H9 (cell line): Measurements from ENCODE around the gene SNAI3. TPM values are rescaled to one million over a fixed set of nuclear protein-coding genes. Genes with fewer than 3 reads are reported as not detected.
A peak's percentile ranks its signal among the peaks of the same experiment; 100 is the strongest.

ENCODE experiments used
- DNase-seq: peaks from one replicate; pipeline ENCODE4 v3.0.0-alpha.2; 2017
- H2AFZ ChIP-seq: one replicate; pipeline ENCODE4 v1.6.1; 2013; ENCODE audit warnings: mild to moderate bottlenecking, low read length, control low read depth, moderate library complexity
- H2AK5ac ChIP-seq: 2 replicates; pipeline ENCODE4 v1.6.1; 2013; ENCODE audit warnings: low read length, control low read depth, mixed read lengths; ENCODE audit not compliant: insufficient read length
- H2BK120ac ChIP-seq: one replicate; pipeline ENCODE4 v1.6.1; 2013; ENCODE audit warnings: low read depth, mild to moderate bottlenecking, low read length, control low read depth, inconsistent platforms; ENCODE audit not compliant: poor library complexity, severe bottlenecking
- H2BK12ac ChIP-seq: 2 replicates; pipeline ENCODE4 v1.6.1; 2013; ENCODE audit warnings: low read length, control low read depth, mixed read lengths, low read depth; ENCODE audit not compliant: insufficient read length
- H2BK15ac ChIP-seq: 2 replicates; pipeline ENCODE4 v1.6.1; 2013; ENCODE audit warnings: low read depth, low read length, control low read depth
- H2BK20ac ChIP-seq: one replicate; pipeline ENCODE4 v1.6.1; 2013; ENCODE audit warnings: low read depth, mild to moderate bottlenecking, low read length, control low read depth, inconsistent platforms; ENCODE audit not compliant: poor library complexity, severe bottlenecking
- H2BK5ac ChIP-seq: 2 replicates; pipeline ENCODE4 v1.6.1; 2013; ENCODE audit warnings: low read length, control low read depth, mixed read lengths; ENCODE audit not compliant: insufficient read length
- H3K14ac ChIP-seq: 2 replicates; pipeline ENCODE4 v1.6.1; 2013; ENCODE audit warnings: low read length, control low read depth; ENCODE audit not compliant: insufficient read depth
- H3K18ac ChIP-seq: 2 replicates; pipeline ENCODE4 v1.6.1; 2013; ENCODE audit warnings: low read depth, mild to moderate bottlenecking, mixed read lengths, low read length, control low read depth; ENCODE audit not compliant: insufficient read length
- H3K23ac ChIP-seq: 2 replicates; pipeline ENCODE4 v1.6.1; 2013; ENCODE audit warnings: low read length, control low read depth, mixed read lengths, low read depth; ENCODE audit not compliant: insufficient read length
- H3K23me2 ChIP-seq: 2 replicates; pipeline ENCODE4 v1.6.1; 2013; ENCODE audit warnings: low read depth, mild to moderate bottlenecking, mixed read lengths, low read length, control low read depth; ENCODE audit not compliant: insufficient read length, poor library complexity, severe bottlenecking
- H3K27ac ChIP-seq: 2 replicates; pipeline ENCODE4 v1.5.1; 2013; ENCODE audit warnings: low read length, control low read depth, mixed read lengths, low read depth; ENCODE audit not compliant: insufficient read length
- H3K27me3 ChIP-seq: 2 replicates; pipeline ENCODE4 v1.6.1; 2013; ENCODE audit warnings: low read length, control low read depth, inconsistent platforms; ENCODE audit not compliant: insufficient read depth
- H3K4ac ChIP-seq: 2 replicates; pipeline ENCODE4 v1.6.1; 2013; ENCODE audit warnings: low read depth, mild to moderate bottlenecking, control low read depth, inconsistent platforms, low read length, moderate library complexity
- H3K4me1 ChIP-seq: 2 replicates; pipeline ENCODE4 v1.6.1; 2013; ENCODE audit warnings: low read length, control low read depth, inconsistent platforms; ENCODE audit not compliant: insufficient read depth
- H3K4me2 ChIP-seq: 2 replicates; pipeline ENCODE4 v1.6.1; 2013; ENCODE audit warnings: low read length, control low read depth, mixed read lengths; ENCODE audit not compliant: insufficient read length, insufficient read depth
- H3K56ac ChIP-seq: 2 replicates; pipeline ENCODE4 v1.6.1; 2013; ENCODE audit warnings: low read depth, mild to moderate bottlenecking, mixed read lengths, low read length, control low read depth; ENCODE audit not compliant: insufficient read length
- H3K79me1 ChIP-seq: 2 replicates; pipeline ENCODE4 v1.6.1; 2013; ENCODE audit warnings: low read depth, mild to moderate bottlenecking, moderate library complexity, low read length, control low read depth, inconsistent platforms; ENCODE audit not compliant: insufficient read depth, poor library complexity, severe bottlenecking
- H3K79me2 ChIP-seq: 2 replicates; pipeline ENCODE4 v1.6.1; 2013; ENCODE audit warnings: low read length, control low read depth, inconsistent platforms; ENCODE audit not compliant: insufficient read depth
- H3K9ac ChIP-seq: 2 replicates; pipeline ENCODE4 v1.6.1; 2013; ENCODE audit warnings: low read length, control low read depth, mixed read lengths; ENCODE audit not compliant: insufficient read length; ENCODE audit errors: extremely low read depth
- H3K9me3 ChIP-seq: one replicate; pipeline ENCODE4 v1.6.1; 2013; ENCODE audit warnings: low read depth, low read length, inconsistent platforms; ENCODE audit not compliant: control insufficient read depth
- H3T11ph ChIP-seq: one replicate; pipeline ENCODE4 v1.6.1; 2013; ENCODE audit warnings: mild to moderate bottlenecking, low read length, control low read depth, inconsistent platforms
- H4K20me1 ChIP-seq: one replicate; pipeline ENCODE4 v1.6.1; 2013; ENCODE audit not compliant: control insufficient read depth, insufficient read length, insufficient read depth
- H4K5ac ChIP-seq: 2 replicates; pipeline ENCODE4 v1.6.1; 2013; ENCODE audit warnings: low read depth, mild to moderate bottlenecking, mixed read lengths, low read length, control low read depth; ENCODE audit not compliant: insufficient read length
- H4K8ac ChIP-seq: replicated peaks from 2 replicates; pipeline ENCODE4 v1.6.1; 2013; ENCODE audit warnings: low read length, control low read depth, mixed read lengths, low read depth; ENCODE audit not compliant: insufficient read length
- H4K91ac ChIP-seq: 2 replicates; pipeline ENCODE4 v1.6.1; 2013; ENCODE audit warnings: low read depth, mild to moderate bottlenecking, moderate library complexity, mixed read lengths, low read length, control low read depth; ENCODE audit not compliant: insufficient read length
- H3K27ac Mint-ChIP-seq, 3 experiments: 2 replicates in 2 of 3; 3 replicates in 1 of 3; pipeline ENCODE4 v1.8.0; 2020 to 2021; ENCODE audit warnings: mixed read lengths in 3 of 3, mild to moderate bottlenecking in 1 of 3, moderate library complexity in 1 of 3
- H3K27me3 Mint-ChIP-seq: 2 replicates; pipeline ENCODE4 v1.8.0; 2021; ENCODE audit warnings: low read depth, mild to moderate bottlenecking, moderate library complexity, mixed read lengths
- H3K36me3 Mint-ChIP-seq, 3 experiments: 2 replicates in 2 of 3; 3 replicates in 1 of 3; pipeline ENCODE4 v1.8.0; 2020 to 2021; ENCODE audit warnings: low read depth in 3 of 3, mixed read lengths in 3 of 3; ENCODE audit not compliant: insufficient read depth in 1 of 3
- H3K4me1 Mint-ChIP-seq, 2 experiments: 2 replicates each; pipeline ENCODE4 v1.8.0; 2020; ENCODE audit warnings: mixed read lengths in 2 of 2
- H3K4me3 Mint-ChIP-seq, 2 experiments: 2 replicates in 1 of 2; 3 replicates in 1 of 2; pipeline ENCODE4 v1.8.0; 2020 to 2021; ENCODE audit warnings: mild to moderate bottlenecking in 2 of 2, mixed read lengths in 2 of 2, moderate library complexity in 1 of 2
- H3K9me3 Mint-ChIP-seq, 2 experiments: 2 replicates in 1 of 2; 3 replicates in 1 of 2; pipeline ENCODE4 v1.8.0; 2020; ENCODE audit warnings: mild to moderate bottlenecking in 2 of 2, mixed read lengths in 2 of 2, moderate library complexity in 1 of 2
- CTCF ChIP-seq: fragments of 200-600 bp; sonication (generic); conservative IDR thresholded peaks from 3 replicates; pipeline ENCODE4 v1.8.0; 2021; ENCODE audit warnings: antibody characterized with exemption, mild to moderate bottlenecking
- WGBS: extraction: QIAGEN DNeasy Blood & Tissue Kit; methylation state at CpG from one replicate; pipeline ENCODE4 v1.1.7; 2013; ENCODE audit warnings: missing lambda C conversion rate, low lambda C conversion rate, mixed read lengths; ENCODE audit not compliant: insufficient read length; ENCODE audit errors: extremely low coverage; 5-methylcytosine and 5-hydroxymethylcytosine counted together
- total RNA-seq: library from RNA; stranded (reverse); gene quantifications from 2 replicates; pipeline ENCODE4 v1.2.1, GENCODE V29; 2021

Gene SNAI3
- total RNA-seq, 1 experiment from 2014 or later = 3.2 TPM

- peaks cover 4% of the 10 kb centered on the region; the same call in 1 of the 2 replicates for H3K4me1 ChIP-seq
- peak; percentile 80 for DNase-seq
Observed at GRCh38 chr16:88638323-88639230, 47.7 kb downstream of the SNAI3 start, which contains the start of gene IL17C. Gene IL17C (plus strand): TSS chr16:88638572. CDS start chr16:88638642, 70 bp downstream.

More at GRCh38 chr16:88638323-88639230, 47.7 kb downstream of the SNAI3 start, which contains the start of gene IL17C:
- Histone ChIP-seq H3K23ac (no peak within 1 kb of the TSS), H3K4me2 (peak within 1 kb of the TSS; percentile 9), H4K5ac (no peak within 1 kb of the TSS), H2BK12ac (no peak within 1 kb of the TSS), H3K23me2 (peaks cover 15% of the 10 kb centered on the region), H3K27me3 (no peaks in the 10 kb centered on the region), H3K27ac (no peak within 1 kb of the TSS), H2AFZ (no peak within 1 kb of the TSS), H3K4ac (no peak within 1 kb of the TSS), H3T11ph (no peak within 1 kb of the TSS), H2BK5ac (no peak within 1 kb of the TSS), H2BK15ac (no peak within 1 kb of the TSS), H3K9ac (no peak within 1 kb of the TSS), H3K14ac (peak within 1 kb of the TSS; percentile 36; the same call in 1 of the 2 replicates), H4K20me1 (no peaks in the 10 kb centered on the region), H4K91ac (no peak within 1 kb of the TSS), H2BK120ac (no peak within 1 kb of the TSS), H2AK5ac (no peak within 1 kb of the TSS), H2BK20ac (no peak within 1 kb of the TSS), H3K79me1 (no peaks in the 10 kb centered on the region), H3K56ac (no peak within 1 kb of the TSS), H3K18ac (peak within 1 kb of the TSS; percentile 25), H3K79me2 (no peaks in the 10 kb centered on the region), H3K9me3 (no peaks in the 10 kb centered on the region), H4K8ac (no peak within 1 kb of the TSS)
- Mint-ChIP-seq H3K36me3 (peaks cover 0 to 4% (median 3%) of the 10 kb centered on the region in 3 experiments; a peak in 4 of 7 replicates), H3K27ac (peak within 1 kb of the TSS in 2 of 3 experiments; percentile 0 to 50; a peak in 2 of 7 replicates), H3K4me1 (peaks cover 22 to 33% of the 10 kb centered on the region in 2 experiments), H3K9me3 (no peaks in the 10 kb centered on the region), H3K4me3 (peak within 1 kb of the TSS in 1 of 2 experiments; percentile 32; a peak in 2 of 5 replicates), H3K27me3 (peaks cover 28% of the 10 kb centered on the region)
- TF ChIP-seq CTCF = no peak
- no CpG with 5 or more reads among the region's 27 CpGs for WGBS
